Stimulated activated CD8-positive, alpha-beta memory T cell treated with anti-CD3 and anti-CD28 coated beads, Interleukin-7, amount 100 ng/mL, for 4 hours (primary cell): Measurements from ENCODE around the gene CYB561A3.
A peak's percentile ranks its signal among the peaks of the same experiment; 100 is the strongest.

ENCODE experiments used
- DNase-seq, 2 donors: peaks; one replicate each; pipeline ENCODE4 v3.0.0-alpha.2; 2020; ENCODE audit warnings: low read depth in 2 of 2

The CYB561A3 gene

DNA sequence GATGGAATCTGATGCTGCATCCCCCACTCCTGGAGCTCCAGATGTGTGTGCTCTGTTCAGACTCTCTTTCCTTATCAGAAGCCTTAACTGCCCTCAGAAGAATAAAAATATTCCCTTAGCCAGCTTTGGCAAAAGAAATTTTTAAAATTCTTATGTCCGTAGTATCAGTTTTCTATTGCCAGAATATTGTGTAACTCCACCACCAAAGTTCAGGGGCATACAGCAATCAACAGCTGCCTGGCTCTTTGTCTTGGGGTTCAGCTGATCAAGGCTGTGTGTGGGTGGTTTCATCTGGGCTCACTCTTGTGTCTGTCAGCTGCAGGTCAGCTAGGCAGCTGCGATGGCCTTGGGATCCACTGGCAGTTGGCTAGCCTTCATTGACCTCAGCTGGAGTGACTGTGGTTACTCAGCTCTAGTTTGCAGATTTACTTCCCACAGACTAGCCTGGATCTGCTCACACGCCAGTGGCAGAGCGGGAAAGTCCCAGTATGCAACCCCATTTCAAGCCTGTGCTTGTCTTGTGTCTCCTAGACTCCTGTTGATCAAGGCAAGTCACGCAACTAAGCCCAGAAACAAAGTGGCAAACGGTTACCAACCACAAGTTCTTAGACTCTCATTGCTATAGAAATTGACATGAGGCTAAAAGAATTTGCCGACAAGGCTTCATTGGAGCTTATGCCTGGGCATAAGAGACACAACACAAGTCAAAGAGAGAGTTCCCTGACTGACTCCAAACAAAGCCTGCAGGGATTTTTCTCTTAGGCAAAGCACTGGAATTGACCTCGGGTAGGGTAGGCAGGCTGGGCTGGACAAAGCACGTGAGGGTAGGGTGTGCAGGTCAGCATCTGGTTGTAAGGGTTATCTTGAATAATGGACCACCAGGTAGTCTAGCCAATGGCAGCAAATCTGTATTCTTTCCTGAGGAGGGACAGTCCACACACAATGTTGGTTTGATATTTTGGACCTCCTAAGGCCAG lies 8.0 kb upstream of the CYB561A3 start:
- no peak for DNase-seq

DNA sequence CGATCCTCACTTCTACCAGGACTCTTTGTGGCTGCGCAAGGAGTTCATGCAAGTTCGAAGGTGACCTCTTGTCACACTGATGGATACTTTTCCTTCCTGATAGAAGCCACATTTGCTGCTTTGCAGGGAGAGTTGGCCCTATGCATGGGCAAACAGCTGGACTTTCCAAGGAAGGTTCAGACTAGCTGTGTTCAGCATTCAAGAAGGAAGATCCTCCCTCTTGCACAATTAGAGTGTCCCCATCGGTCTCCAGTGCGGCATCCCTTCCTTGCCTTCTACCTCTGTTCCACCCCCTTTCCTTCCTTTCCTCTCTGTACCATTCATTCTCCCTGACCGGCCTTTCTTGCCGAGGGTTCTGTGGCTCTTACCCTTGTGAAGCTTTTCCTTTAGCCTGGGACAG lies 7.0 kb upstream of the CYB561A3 start:
- DNase-seq, result no peak

DNA sequence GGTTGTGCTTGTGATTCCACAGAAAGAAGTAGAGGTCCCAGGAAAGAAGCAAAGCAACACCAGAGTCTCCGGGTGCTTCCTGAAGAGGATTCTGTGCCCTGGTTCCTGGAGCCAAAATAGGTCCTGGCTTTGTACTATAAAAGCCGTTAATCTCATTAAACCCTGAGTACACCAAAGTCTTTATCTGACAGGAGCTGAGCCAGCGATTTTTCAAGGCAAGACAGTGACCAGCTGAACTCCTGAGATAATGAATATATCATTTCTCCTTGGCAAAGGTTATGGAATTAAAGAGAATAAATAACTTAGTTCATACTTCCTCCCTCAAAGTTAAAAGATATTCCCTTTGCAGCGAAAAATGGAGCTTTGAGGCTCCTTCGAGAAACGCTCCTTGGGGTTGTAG lies 5.7 kb upstream of the CYB561A3 start:
- DNase-seq, result no peak

DNA sequence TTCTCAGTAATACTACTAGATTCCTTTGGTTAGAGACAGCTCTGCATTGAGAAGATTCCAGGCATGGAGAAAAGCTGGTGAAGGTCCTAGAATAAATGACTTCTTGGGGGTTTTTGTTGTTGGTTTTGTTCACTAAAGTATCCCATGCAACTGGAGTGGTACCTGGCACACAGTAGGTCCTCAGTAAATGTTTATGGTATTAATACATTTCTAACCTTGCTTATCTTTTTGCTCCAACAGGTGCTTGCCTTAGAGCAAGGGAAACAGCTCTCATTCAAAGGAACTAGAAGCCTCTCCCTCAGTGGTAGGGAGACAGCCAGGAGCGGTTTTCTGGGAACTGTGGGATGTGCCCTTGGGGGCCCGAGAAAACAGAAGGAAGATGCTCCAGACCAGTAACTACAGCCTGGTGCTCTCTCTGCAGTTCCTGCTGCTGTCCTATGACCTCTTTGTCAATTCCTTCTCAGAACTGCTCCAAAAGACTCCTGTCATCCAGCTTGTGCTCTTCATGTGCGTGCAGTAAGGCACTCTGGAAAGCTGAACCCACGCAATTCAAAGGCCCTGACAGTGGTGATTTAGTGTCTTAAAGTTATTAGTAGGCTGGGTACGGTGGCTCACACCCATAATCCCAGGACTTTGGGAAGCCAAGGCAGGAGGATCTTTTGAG lies 2.5 kb upstream of the CYB561A3 start:
- no peak for DNase-seq

DNA sequence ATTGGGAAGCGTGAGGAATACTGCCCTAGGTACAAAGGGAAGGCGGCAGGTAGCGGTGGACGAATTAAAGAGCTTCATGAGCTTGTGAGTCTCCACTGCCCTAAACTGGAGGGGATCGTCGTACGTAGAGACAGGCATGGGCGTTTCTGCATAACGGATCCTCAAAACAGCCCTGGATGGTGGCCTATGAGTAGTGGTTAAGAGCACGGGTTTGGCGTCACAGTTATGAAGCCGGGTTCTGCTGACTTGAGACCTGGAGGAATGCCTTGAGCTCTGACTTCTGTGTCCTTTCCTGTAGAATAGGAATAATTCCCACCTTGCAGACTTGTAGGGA lies 827 bp upstream of the CYB561A3 start:
- DNase-seq, result peak in 1 of 2 donors; percentile 5

DNA sequence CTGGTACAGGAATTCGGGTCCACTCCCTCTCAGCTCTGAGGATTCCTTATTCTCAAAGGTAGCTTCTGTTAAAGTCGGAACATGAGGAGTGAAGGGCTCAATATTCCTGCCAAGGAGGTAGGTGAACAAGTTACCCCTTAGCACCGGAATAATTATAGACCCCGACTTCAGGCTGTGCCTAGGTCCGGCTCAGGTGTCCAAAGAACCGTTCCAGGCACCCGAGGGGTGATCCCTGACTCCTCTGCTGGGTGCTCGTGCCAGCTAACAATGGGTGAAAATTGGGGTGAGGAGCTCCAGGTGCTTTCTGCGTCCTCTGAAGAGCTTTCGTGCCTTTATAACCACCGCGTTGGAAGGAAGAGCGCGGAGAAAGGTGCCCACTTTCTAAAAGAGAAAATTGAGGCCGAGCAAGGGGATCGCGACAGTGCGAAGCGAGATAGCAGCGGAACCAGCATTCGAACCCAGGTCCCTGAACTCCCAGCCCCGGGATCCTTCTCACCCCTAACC lies 393 bp downstream of the CYB561A3 start:
- DNase-seq, result no peak

DNA sequence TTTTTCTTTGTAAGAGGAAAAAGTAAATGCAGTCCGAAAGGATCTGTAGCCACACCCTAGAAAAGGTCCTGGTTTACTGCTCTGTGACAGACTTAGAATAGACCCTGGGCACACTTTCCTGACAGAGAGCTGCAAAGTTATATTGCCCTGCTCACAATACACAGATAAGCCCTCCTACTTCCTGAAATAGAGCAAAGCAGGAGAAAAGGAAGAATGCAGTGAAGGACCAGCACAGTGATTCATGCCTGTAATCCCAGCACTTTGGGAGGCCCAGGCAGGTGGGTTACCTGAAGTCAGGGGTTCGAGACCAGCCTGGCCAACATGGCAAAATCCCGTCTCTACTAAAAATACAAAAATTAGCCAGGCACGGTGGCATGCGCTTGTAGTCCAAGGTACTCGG lies 2.2 kb downstream of the CYB561A3 start:
- no peak for DNase-seq

DNA sequence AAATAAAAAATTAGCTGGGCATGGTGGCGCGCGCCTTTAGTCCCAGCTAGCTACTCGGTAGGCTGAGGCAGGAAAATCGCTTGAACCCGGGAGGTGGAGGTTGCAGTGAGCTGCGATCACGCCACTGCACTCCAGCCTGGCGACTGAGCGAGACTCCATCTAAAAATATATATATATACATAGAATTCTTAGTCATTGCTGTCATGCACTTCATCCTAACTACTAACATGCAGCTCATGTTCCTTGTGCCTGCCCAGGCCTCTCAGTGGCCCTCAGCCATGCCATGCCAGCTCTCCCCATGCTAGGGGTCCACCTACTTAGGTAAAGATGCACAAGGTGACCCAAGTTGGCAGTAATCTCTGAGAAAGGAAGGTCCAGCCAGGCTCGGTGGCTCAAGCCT lies 3.1 kb downstream of the CYB561A3 start:
- no peak for DNase-seq

DNA sequence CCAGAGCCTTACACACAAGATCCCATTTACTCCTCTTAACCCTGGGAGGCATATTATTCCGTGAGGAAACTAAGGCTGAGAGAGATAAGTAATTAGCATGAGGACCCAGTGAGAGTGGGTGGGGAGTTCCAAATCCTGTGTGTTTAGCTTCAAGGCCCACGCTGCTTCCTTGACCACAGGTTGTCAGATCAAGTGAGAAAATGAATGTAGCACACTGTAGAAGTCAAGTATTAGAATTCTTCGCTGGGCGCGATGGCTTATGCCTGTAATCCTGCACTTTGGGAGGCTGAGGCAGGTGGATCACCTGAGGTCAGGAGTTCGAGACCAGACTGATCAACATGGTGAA lies 3.8 kb downstream of the CYB561A3 start:
- no peak for DNase-seq

DNA sequence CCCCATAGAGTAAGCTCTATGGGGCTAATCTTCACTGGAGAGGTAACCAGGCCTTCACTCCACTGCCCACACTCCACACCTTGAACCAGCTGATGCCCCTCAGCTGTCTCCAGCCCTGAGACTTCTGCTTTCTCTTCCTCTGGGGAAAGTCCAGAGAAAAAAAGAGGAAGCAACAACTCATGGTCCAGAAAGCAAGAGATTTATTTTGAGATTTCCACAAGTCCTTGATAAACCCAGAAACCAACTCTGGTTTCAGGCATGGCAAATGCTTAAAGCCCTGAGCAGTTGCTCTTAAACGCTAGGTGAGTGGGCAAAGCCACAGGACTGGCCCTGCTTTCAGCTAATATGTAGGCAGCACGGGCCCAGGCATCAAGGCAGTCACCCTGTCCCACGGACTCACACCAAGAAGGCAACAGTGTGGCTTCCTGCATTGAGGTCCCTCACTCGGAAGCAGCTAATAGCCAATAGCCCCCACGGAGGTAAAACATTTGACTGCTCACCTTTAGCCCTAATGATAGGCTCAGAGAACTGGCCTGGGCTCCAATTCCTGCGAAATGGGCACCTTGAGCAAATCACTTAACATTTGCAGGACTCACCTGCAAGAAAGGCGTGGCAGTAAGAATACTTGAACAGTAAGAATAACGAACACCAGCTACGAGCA lies 4.3 kb downstream of the CYB561A3 start:
- DNase-seq, result no peak

DNA sequence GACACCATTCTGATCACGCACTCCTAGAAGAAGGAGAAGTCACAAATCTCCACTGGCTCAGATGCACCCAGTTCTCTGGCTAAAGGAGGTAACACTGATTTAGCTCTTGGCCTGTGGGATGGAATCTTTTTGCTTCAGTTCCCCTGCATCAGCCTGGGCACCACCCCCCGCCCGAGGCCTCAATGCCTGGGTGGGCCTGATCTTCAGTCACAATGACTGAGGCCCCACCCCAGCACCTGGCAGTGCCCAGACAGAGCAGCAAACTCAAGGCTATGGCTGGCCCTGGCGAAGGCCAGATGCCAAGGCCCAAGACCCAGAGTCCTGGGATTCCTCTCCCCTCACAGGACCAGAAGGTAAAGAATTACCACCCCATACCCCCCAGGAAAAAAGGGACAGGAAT lies 5.0 kb downstream of the CYB561A3 start:
- DNase-seq, result no peak

DNA sequence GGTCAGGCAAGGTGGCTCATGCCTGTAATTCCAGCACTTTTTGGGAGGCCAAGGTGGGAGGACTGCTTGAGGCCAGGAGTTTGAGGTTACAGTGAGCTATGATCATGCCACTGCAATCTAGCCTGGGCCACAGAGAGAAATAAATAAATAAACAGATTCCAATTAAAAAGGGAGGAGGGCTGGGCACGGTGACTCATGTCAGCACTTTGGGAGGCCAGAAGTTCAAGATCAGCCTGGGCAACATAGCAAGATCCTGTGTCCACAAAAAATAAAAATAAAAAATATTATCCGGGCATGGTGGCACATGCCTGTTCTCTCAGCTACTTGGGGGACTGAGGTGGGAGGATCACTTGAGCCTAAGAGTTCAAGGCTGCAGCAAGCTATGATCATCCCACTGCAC lies 7.5 kb downstream of the CYB561A3 start:
- no peak for DNase-seq

DNA sequence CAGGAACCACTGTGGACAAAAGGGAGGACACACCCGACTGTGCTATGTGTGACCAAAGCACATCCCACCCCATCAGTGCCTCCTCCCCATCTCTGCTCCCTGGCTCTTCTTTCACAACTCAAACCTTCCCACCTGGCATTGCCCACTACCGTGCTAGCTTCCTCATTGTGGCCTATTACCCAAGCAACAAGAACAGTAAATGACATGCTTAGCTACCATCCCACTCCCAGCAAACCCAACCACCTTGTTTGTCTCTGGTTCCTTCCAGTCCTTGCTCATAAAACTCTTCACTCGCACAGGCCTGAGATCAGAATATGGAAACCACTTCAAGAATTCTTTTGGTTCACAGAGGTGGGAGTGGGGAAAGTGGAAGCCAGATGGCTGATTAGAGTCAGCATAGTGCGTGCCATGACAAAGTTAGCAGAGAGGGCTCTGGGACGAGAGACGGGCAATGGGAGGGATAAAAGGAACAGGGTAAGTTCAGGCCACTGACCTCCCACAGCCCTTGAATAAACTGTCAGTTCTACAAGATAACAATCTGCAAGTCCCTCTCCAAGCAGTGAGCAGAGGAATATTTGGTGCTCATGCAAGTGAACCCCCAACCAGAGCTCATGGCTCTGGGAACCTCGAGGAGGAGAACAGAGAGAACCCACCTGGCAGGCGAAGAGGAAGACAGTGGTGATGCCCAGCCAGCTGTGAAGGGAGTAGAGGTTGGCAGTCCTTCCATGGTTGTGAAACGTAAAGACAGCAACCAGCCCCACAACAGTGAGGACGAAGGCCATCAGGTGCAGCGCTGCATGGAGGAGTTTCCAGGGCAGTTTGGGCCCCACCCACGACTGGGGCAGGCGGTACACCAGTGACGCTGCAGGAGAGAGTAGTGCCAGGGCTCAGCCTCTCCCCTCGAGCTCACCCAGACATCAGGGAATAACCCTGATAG lies 8.3 kb downstream of the CYB561A3 start:
- DNase-seq, result no peak

DNA sequence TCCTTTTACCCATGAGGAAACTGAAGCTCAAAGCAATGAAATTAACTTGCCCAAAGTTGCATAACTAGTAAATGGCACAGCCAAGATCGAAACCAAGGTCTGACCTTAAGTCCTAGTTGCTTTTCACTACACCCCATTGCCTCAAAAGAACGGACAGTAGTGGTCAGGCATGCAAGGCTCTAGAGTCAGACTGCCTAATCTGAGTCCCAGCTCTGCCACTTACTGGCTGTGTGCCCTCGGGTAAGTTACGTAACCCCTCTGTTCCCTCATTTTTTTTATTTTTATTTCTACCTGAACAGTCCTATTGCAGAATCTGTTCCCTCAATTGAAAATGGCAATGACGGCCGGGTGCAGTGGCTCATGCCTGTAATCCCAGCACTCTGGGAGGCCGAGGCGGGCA lies 9.6 kb downstream of the CYB561A3 start:
- no peak for DNase-seq

DNA sequence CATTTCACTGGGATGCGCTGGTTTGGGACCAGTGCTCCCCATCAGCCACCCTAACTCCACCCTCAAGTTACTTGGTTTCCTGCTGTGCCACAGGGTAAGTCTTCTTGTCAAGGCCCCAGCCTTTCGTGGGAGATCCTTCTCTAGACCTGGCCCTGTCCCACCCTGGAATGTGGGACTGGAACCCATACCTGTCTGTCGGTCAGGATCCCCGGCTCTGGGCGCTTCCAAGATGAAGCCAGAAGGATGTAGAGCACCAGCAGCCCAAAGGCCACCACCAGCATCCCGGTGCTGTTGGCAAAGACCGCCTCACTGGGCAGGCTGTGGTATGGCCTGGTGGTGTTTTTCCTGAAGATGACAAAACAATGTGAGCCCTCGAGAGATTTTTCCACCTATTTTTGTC lies 10.9 kb downstream of the CYB561A3 start:
- no peak for DNase-seq

DNA sequence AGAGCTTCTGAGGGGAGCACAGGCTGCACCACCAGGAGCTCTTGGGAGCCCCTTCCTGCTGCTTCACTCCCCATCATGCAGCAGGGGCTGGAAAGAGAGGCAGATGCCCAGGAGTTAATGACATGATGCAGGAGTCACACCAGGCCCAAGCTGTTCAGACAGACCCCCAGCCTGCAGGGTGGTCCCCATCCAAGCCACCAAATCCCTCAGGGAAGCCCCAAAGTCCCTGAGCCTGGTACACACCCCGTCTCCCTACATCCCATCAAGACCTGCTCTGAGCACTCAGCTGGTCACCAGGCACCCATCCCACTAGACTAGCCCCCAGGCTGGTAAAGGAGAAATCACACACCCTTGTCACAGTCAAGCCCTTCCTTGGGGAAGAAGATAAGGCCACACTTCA lies 11.3 kb downstream of the CYB561A3 start:
- no peak for DNase-seq

DNA sequence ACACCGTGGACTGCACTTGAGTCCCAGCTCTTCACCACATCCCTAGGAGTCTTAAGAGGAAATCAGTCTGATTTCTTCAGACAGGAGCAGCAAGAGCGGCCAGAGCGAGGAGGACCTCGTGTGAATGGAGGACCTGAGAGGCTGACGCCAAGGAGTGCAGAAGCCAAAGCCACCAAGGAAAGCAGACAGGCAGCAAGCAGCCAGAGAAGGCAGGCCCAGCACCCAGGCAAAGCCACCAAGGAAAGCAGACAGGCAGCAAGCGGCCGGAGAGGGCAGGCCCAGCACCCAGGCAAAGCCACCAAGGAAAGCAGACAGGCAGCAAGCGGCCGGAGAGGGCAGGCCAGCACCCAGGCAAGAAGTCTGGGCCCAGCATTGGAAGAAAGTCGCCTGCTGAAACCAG lies 11.8 kb downstream of the CYB561A3 start:
- no peak for DNase-seq

DNA sequence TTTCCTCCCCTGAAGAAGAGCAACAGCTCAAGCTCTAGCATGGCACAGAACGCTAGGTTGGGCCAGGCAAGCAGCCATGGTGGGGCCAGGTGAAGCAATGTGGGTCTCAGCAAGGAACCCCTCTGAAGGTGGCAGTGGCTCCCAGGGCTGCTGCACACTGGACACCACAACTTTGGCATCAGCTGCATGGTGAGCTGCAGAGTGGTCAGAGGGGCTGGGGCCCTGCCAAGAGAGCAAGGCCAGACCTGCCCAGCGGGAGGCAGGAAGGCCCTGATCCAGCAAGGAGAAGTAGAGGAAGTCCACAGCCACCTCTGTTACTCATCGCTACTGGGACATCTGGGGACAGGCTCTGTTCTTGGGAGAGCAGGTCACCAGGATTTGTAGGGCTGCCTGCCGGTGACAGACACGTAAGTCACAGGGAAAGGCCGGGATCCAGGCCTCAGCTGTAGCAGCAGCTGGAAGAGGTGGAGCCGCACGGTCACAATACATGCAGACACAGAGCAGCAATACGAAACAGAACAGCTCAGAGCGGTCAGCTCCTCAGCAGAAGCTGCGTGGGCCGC lies 12.4 kb downstream of the CYB561A3 start:
- DNase-seq, result no peak

DNA sequence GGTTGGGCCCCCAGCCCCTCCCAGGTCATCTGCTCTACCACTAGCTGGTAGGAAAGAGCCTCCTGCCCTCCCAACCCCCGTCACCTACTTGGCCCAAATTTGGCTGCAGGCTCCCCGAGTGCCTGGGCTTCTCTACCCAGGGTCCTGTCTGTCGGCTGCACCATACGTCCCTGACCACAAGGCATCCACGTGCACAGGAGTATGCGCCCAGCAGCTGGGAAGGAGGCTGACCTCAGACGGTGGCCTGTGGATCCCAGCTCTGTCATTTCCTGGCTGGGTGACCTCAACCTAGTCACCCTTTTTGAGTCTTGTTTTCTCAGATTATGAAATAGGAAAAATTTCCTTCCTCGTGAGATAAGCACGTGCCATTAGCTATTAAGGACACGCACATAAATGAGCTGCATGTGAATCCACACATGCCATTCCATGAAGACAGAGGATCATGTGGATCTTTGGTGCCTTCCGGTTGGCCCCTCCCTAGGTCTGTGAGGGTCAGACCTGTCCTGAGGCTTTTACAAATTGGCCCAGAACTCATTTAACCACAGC lies 13.7 kb downstream of the CYB561A3 start:
- no peak for DNase-seq

DNA sequence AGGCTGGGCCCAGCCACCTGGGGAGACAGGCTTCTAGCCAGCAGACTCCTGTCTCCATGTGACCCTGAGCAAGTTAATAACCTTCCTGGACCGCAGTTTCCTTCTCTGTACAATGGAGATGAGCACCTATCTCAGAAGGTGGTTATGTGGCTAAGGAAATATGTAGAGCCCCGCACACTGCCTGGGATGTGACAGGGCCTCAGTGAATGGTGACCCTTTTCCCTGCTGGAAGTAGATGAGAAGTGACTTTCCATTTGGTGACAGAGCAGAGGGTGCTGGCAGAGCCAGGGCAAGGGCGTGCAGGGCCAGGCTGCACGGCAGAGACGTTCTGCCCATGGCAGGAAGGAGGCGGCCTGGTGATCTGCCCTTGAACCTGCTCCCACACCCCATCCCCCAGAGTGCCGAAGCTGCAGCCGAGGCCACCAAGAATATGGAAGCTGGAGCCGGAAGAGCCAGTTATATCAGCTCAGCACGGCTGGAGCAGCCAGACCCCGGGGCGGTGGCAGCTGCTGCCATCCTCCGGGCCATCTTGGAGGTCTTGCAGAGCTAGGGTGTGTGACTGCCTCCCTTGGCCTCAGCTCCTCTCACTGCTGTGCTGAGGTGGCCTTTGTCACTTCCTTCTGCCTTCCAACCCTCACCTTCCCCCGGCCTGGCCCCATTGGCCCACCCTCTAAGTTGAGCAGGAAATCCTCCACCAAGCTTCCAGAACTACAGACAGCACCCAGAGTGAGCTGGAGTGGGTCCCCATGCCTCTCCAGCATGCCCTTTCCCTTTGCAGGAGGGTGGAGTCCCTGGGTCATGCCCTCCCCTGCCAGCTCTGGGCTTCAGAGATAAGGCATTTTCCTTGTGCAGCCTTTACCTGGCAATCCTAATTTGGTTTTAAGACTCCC lies 15.5 kb downstream of the CYB561A3 start:
- no peak for DNase-seq
